GM18508 (cell line): Measurements from ENCODE around the gene ANTXR1.

Experiments used
- ATAC-seq: cut with Tn5 transposase; IDR thresholded peaks from one replicate; pipeline ENCODE4 v1.9.1; 2021; ENCODE audit warnings: moderate number of reproducible peaks; ENCODE audit not compliant: insufficient read depth, unreplicated experiment

Gene ANTXR1

GRCh38 chr2:69200107-69200520 is 187.1 kb downstream of the ANTXR1 start:
- no peak for ATAC-seq

DNA sequence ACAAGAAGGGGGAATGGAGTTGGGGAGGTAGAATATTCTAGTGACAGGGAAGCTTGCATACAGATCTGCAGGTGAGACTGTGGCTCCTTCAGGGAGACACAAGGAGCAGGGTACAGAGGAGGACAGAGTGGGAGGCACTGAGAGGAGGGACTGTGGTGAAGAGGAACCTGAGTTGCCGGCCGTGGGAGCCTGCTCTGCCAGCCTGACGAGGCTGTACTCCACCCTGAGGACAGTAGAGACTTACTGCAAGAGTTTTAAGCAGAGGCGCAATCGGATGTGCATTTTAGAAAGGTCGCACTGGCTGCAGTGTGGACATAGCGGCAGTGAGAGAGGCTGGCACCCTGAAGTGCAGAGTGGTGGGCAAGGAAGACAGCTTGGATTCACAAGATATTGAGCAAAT is 188.3 kb downstream of the ANTXR1 start:
- ATAC-seq: no peak

GRCh38 chr2:69202327-69202726 is 189.3 kb downstream of the ANTXR1 start:
- no peak for ATAC-seq

GRCh38 chr2:69203166-69203985 is 190.4 kb downstream of the ANTXR1 start:
- ATAC-seq: no peak

DNA sequence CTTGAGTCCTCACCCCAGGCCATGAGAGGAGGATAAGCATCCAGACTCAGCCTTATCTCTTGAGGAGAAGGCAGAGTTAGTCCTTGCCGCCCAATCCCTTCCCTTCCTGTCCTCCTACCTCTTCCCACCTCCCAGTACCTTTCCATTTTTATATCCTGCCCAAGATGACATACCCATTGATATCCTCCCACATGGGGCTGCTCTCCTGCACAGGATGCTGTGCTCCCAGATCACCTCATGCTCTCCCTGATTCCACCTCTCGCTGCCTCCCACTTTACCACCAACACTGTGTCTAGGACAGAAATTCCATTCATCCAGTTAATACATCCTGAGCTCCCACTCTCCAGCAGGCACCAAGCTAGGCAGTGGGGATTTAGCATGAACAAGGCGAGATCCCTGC is 191.7 kb downstream of the ANTXR1 start:
- ATAC-seq: no peak

DNA sequence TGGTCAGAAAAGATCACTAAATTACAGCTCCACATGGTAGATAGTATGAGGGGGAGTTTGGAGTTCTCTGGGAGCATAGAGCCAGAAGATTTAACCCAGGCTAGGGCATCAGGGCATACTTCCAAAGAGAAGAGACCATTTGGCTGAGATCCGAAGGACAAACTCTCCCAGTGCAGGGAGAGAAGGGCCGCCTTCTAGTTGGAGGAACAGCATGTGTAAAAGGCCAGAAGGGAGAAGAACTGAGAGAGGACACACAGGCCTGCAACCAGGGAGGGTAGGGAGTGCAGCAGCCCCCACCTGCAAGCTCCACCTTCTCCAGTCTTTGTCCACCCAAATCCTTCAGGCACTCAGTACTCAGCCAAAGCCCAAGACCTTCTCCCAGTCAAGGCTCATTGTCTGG is 192.1 kb downstream of the ANTXR1 start:
- ATAC-seq: no peak

GRCh38 chr2:69205491-69205890 is 192.5 kb downstream of the ANTXR1 start:
- no peak for ATAC-seq

- no peak for ATAC-seq
These were observed 195.1 kb downstream of the ANTXR1 start for GRCh38 chr2:69208023-69208595.

DNA sequence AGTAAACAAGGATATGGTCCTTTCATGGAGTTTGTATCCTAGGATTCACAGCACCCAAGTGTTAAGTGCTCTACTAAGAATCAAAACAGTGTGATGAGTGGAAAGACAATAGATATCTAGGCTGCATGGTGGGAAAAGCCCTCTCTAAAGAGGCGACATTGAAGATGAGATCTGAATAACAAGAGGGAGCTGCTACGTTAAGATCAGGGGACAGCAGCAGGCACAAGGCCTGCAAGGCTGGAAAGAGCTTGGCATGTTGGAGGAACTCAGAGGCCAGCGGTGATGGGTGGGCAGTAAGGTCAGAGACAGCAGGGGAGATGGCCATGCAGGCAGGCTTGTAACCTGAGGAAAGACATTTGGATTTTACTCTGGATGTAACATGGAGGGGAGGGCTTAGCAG is 196.5 kb downstream of the ANTXR1 start:
- no peak for ATAC-seq

GRCh38 chr2:69210385-69210784 is 197.4 kb downstream of the ANTXR1 start:
- ATAC-seq: no peak

DNA sequence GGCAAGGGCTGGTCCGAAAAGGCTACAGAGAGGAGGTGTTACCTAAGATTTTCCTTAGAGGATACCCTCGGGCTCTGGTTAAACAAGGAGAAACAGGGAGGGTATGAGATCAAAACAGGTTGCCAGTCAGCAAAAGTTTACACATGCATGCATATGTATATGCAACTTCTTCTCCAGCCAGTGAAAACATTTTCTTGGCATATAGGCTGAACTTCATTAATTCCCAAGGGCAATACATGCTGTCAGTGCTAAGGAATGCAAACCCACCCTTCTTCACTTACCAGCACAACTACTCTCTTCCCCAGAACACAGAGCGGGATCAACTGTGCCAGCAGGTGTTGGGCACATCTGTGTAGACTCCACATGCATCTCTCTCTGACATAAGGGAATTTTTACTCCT is 198.1 kb downstream of the ANTXR1 start:
- no peak for ATAC-seq

DNA sequence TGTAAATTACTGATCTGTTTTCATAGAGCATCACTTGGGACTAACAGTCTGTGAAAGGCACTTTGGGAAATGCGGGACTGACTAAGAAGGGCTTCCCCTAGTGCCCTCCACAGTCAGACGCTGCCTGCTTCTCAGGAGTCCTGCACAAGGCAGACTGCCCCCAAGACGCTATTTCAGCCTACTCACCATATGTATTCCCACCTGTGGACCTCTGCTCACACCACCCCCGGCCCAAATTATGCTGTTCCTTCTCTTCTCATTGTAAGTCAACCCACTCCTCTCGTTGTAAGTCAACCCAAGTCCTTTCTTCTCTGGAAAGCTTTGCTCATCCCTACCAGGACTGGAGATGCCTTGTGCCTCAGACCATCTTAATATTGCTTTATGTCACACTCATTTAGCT is 198.7 kb downstream of the ANTXR1 start:
- ATAC-seq: no peak

- no peak for ATAC-seq
These were observed 199.5 kb downstream of the ANTXR1 start for GRCh38 chr2:69212238-69213028.

DNA sequence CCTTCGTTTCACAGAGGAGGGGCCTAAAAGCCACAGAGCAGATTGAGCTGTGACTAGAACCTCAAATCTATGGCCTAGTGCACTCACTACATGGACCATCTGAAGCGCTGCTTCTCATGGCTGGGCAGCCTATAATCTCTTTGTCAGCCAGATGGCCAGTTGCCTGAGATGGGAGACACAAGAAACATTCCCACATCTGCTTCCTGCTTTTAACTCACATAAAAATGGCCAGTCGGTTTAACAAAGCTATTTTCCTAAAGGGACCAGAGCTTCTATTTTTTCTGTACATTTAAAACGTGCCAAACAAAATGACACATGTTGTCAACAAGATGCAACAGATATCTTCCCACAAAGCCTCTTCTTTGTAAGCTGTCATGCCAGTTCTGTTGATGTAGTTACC is 200.2 kb downstream of the ANTXR1 start:
- no peak for ATAC-seq

DNA sequence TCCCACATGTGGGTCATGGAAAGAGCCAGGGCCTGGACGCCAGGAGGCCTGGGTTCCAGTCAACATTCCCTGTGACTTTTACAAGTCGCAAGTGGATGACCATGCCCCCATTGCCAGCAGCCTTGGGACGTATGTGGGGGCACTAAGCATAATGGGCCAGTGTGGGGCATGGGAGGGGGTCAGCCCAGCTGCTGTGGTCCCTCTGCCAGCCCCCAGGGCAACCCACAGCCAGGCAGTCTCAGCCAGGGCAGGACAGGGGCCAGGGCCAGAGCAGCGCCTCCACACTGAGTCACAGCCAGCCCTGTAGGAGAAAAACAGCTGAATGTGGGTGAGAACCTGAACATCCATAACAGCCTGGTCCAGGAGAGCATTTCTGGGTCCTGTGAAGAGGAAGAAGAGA is 200.8 kb downstream of the ANTXR1 start:
- ATAC-seq: no peak

DNA sequence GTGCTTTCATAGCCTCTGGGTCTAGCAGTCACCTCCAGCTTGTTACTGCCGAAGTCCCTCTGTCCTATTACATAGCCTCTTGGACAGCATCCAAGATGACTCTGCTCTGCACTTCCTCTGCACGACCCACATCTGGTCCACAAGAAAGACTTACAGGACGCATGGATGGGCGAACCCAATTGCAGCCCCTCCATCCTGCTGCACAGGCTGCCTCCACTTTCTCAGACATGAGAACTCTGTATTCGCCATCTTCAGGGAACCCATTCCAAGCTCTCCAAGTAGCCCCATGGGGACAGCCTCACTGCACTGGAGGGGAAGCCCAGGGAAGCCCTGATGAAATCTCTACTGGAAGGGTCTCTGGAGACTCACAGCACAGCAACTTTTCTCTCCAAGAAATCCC is 201.9 kb downstream of the ANTXR1 start:
- no peak for ATAC-seq

GRCh38 chr2:69216535-69217332 is 203.8 kb downstream of the ANTXR1 start:
- no peak for ATAC-seq

- ATAC-seq: no peak
These were observed 204.5 kb downstream of the ANTXR1 start for GRCh38 chr2:69217333-69218080.

DNA sequence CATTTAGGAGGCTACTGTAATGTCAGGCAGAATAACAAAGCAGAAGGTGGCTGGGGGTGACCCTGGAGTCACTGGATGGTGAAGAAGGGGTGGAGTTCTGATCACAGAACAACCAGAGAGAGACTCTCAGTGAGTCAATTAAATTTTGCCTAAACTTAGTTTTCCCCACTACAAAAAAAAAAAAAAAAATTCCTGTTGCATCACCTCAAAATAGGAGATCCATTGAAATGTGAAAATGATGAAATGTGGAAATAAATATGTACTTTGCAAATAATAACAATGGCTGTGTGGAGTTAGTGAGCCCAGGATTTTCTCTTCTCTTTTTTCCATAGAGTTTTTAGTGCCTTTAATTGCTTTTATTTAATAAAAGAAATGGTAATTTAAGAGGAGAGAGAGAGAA is 208.5 kb downstream of the ANTXR1 start:
- no peak for ATAC-seq
